OCI-LY3 (cell line): ENCODE data around the gene IL16.

Experiments used
- H2AFZ ChIP-seq: fragments of 200-600, 300-600 bp; shearing (Covaris generic); 2 replicates; pipeline ENCODE4 v1.6.0; 2014; ENCODE audit warnings: antibody characterized with exemption, low read depth, low read length
- H3K27ac ChIP-seq: fragments of 200-600, 300-600 bp; sonication (generic); 2 replicates; pipeline ENCODE4 v1.5.1; 2014; ENCODE audit warnings: mild to moderate bottlenecking, low read length, moderate library complexity, mixed read lengths
- H3K27me3 ChIP-seq: fragments of 200-600, 300-600 bp; sonication (generic); 2 replicates; pipeline ENCODE4 v1.6.1; 2014; ENCODE audit warnings: low read depth, low read length, mixed read lengths
- H3K36me3 ChIP-seq: fragments of 200-600, 300-600 bp; sonication (generic); replicated peaks from 2 replicates; pipeline ENCODE3; 2014; ENCODE audit warnings: low read depth, low read length, mixed read lengths
- H3K4me1 ChIP-seq: fragments of 300-600, 200-600 bp; sonication (generic); 2 replicates; pipeline ENCODE4 v1.6.1; 2014; ENCODE audit warnings: low read length, mixed read lengths
- H3K4me2 ChIP-seq: fragments of 200-600, 300-600 bp; sonication (generic); 2 replicates; pipeline ENCODE4 v1.6.1; 2014; ENCODE audit warnings: low read length, mixed read lengths
- H3K4me3 ChIP-seq: fragments of 300-600, 200-600 bp; sonication (generic); 2 replicates; pipeline ENCODE4 v1.5.1; 2014; ENCODE audit warnings: antibody characterized with exemption, mild to moderate bottlenecking, low read length, moderate library complexity
- H3K79me2 ChIP-seq: fragments of 300-600, 200-600 bp; shearing (Covaris generic); 2 replicates; pipeline ENCODE4 v1.6.1; 2014; ENCODE audit warnings: mild to moderate bottlenecking, low read length, mixed read lengths
- H3K9ac ChIP-seq: fragments of 300-600, 200-600 bp; shearing (Covaris generic); 2 replicates; pipeline ENCODE4 v1.6.0; 2014; ENCODE audit warnings: mild to moderate bottlenecking, low read length, moderate library complexity
- H3K9me3 ChIP-seq: fragments of 200-600, 300-600 bp; shearing (Covaris generic); 2 replicates; pipeline ENCODE4 v1.6.1; 2014; ENCODE audit warnings: low read length, mixed read lengths; ENCODE audit not compliant: insufficient read depth
- H4K20me1 ChIP-seq: fragments of 200-600, 300-600 bp; sonication (generic); 2 replicates; pipeline ENCODE4 v1.6.1; 2016; ENCODE audit warnings: low read length, mixed read lengths; ENCODE audit not compliant: insufficient read depth
- CTCF ChIP-seq: fragments of 200-600, 300-600 bp; sonication (generic); IDR thresholded peaks from 2 replicates; pipeline ENCODE4 v1.5.1; 2014; ENCODE audit warnings: antibody characterized with exemption, low read length, low read depth
- EZH2phosphoT487 ChIP-seq: fragments of 200-600 bp; shearing (Covaris generic); IDR thresholded peaks from 2 replicates; pipeline ENCODE4 v1.6.1; 2018; ENCODE audit warnings: antibody characterized with exemption, mixed run types, low read depth

The IL16 gene

GRCh38 chr15:81299156-81299555 is 102.5 kb downstream of the IL16 start:
- Histone ChIP-seq H3K9me3 (no peaks in the 10 kb centered on the region), H3K4me1 (peaks cover 92% of the 10 kb centered on the region), H2AFZ (no peak overlapping the region), H3K9ac (peak overlapping the region; percentile 100), H3K36me3 (peaks cover 69% of the 10 kb centered on the region), H3K27me3 (no peaks in the 10 kb centered on the region), H3K4me3 (peak overlapping the region; percentile 86), H3K4me2 (peak overlapping the region; percentile 83), H3K27ac (peak overlapping the region; percentile 98), H3K79me2 (peaks cover 100% of the 10 kb centered on the region), H4K20me1 (peaks cover 8% of the 10 kb centered on the region; the same call in 1 of the 2 replicates)
- no peak for TF ChIP-seq EZH2phosphoT487
- no peak for TF ChIP-seq CTCF

GRCh38 chr15:81299630-81300273 is 103.1 kb downstream of the IL16 start:
- Histone ChIP-seq H3K4me3 (peak overlapping the region; percentile 86), H3K27ac (peak overlapping the region; percentile 98), H3K27me3 (no peaks in the 10 kb centered on the region), H2AFZ (no peak overlapping the region), H3K9me3 (no peaks in the 10 kb centered on the region), H3K4me2 (peak overlapping the region; percentile 83), H3K79me2 (peaks cover 100% of the 10 kb centered on the region), H3K9ac (peak overlapping the region; percentile 100), H3K36me3 (peaks cover 75% of the 10 kb centered on the region), H4K20me1 (peaks cover 14% of the 10 kb centered on the region; the same call in 1 of the 2 replicates), H3K4me1 (peaks cover 92% of the 10 kb centered on the region)
- TF ChIP-seq EZH2phosphoT487, result no peak
- TF ChIP-seq CTCF, result no peak

GRCh38 chr15:81301385-81301784 is 104.7 kb downstream of the IL16 start:
- H3K4me1 ChIP-seq, result peaks cover 92% of the 10 kb centered on the region
- H3K4me3 ChIP-seq, result peak overlapping the region; percentile 86
- H3K36me3 ChIP-seq, result peaks cover 91% of the 10 kb centered on the region
- H3K27ac ChIP-seq, result peak overlapping the region; percentile 98
- H2AFZ ChIP-seq, result no peak overlapping the region
- peak overlapping the region; percentile 100 for H3K9ac ChIP-seq
- no peaks in the 10 kb centered on the region for H3K27me3 ChIP-seq
- no peak for TF ChIP-seq CTCF
- no peak for TF ChIP-seq EZH2phosphoT487
- peak overlapping the region; percentile 83 for H3K4me2 ChIP-seq
- H3K79me2 ChIP-seq, result peaks cover 100% of the 10 kb centered on the region
- no peaks in the 10 kb centered on the region for H3K9me3 ChIP-seq
- H4K20me1 ChIP-seq, result peaks cover 31% of the 10 kb centered on the region

GRCh38 chr15:81301815-81302399 is 105.2 kb downstream of the IL16 start:
- Histone ChIP-seq H3K4me3 (peak overlapping the region; percentile 86), H3K79me2 (peaks cover 100% of the 10 kb centered on the region), H2AFZ (no peak overlapping the region), H3K27ac (peak overlapping the region; percentile 98), H3K9me3 (no peaks in the 10 kb centered on the region), H3K4me1 (peaks cover 95% of the 10 kb centered on the region), H3K9ac (peak overlapping the region; percentile 100), H3K36me3 (peaks cover 96% of the 10 kb centered on the region), H3K27me3 (no peaks in the 10 kb centered on the region), H3K4me2 (peak overlapping the region; percentile 83), H4K20me1 (peaks cover 36% of the 10 kb centered on the region)
- TF ChIP-seq CTCF, result no peak
- TF ChIP-seq EZH2phosphoT487, result no peak
